Chondrocyte (in vitro differentiated cells): ENCODE measurements around the gene MYH16. TPM values are rescaled to one million over a fixed set of nuclear protein-coding genes. Genes with fewer than 3 reads are reported as not detected.

Experiments used
- DNase-seq: peaks from one replicate; pipeline ENCODE4 v3.0.0; 2021; ENCODE audit warnings: mixed read lengths, low spot score
- H3K27ac Mint-ChIP-seq: one replicate; pipeline ENCODE4 v1.8.0; 2021; ENCODE audit warnings: mild to moderate bottlenecking, moderate library complexity, mixed read lengths; ENCODE audit not compliant: unreplicated experiment
- H3K27me3 Mint-ChIP-seq: 2 replicates; pipeline ENCODE4 v1.8.0; 2021; ENCODE audit warnings: low read depth, mixed read lengths
- H3K36me3 Mint-ChIP-seq: 2 replicates; pipeline ENCODE4 v1.8.0; 2021; ENCODE audit warnings: low read depth, mixed read lengths
- H3K4me1 Mint-ChIP-seq: 2 replicates; pipeline ENCODE4 v1.8.0; 2021; ENCODE audit warnings: low read depth, mild to moderate bottlenecking, mixed read lengths
- H3K4me3 Mint-ChIP-seq: one replicate; pipeline ENCODE4 v1.8.0; 2021; ENCODE audit warnings: mild to moderate bottlenecking, moderate library complexity, mixed read lengths; ENCODE audit not compliant: unreplicated experiment
- H3K9me3 Mint-ChIP-seq: 2 replicates; pipeline ENCODE4 v1.8.0; 2021; ENCODE audit warnings: low read depth, mixed read lengths
- total RNA-seq: library from RNA; stranded (reverse); gene quantifications from 3 replicates; pipeline ENCODE4 v1.2.1, GENCODE V29; 2021
- TF ChIP-seq, protein P1 (sequence below): fragments of 200-600 bp; sonication (generic); IDR thresholded peaks from 2 replicates; pipeline ENCODE4 v1.5.0; 2021; ENCODE audit warnings: antibody characterized with exemption, mild to moderate bottlenecking, moderate library complexity

Gene MYH16
- total RNA-seq, 1 donor from 2014 or later: not detected

DNA sequence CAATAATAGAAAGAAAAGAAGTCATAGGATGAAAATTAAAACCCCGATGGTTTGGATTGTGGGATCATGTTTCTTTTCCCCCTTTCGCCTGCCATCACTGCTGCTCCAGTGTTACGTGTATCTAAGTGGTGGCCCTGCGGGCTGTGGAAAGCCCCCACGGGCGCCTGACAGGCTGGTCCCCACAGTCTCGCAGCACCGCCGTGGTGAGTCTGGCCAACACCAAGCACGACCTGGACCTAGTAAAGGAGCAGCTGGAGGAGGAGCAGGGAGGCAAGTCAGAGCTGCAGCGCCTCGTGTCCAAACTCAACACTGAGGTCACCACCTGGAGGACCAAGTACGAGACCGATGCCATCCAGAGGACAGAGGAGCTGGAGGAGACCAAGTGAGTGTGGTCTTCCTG lies 19.5 kb downstream of the MYH16 start:
- no peaks in the 10 kb centered on the region for H3K36me3 Mint-ChIP-seq
- TF ChIP-seq, protein P1, sequence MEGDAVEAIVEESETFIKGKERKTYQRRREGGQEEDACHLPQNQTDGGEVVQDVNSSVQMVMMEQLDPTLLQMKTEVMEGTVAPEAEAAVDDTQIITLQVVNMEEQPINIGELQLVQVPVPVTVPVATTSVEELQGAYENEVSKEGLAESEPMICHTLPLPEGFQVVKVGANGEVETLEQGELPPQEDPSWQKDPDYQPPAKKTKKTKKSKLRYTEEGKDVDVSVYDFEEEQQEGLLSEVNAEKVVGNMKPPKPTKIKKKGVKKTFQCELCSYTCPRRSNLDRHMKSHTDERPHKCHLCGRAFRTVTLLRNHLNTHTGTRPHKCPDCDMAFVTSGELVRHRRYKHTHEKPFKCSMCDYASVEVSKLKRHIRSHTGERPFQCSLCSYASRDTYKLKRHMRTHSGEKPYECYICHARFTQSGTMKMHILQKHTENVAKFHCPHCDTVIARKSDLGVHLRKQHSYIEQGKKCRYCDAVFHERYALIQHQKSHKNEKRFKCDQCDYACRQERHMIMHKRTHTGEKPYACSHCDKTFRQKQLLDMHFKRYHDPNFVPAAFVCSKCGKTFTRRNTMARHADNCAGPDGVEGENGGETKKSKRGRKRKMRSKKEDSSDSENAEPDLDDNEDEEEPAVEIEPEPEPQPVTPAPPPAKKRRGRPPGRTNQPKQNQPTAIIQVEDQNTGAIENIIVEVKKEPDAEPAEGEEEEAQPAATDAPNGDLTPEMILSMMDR: no peak
- H3K9me3 Mint-ChIP-seq: no peaks in the 10 kb centered on the region
- DNase-seq: no peak
- no peaks in the 10 kb centered on the region for H3K27me3 Mint-ChIP-seq
- H3K4me1 Mint-ChIP-seq: no peaks in the 10 kb centered on the region
- H3K4me3 Mint-ChIP-seq: no peak overlapping the region
- no peak overlapping the region for H3K27ac Mint-ChIP-seq

DNA sequence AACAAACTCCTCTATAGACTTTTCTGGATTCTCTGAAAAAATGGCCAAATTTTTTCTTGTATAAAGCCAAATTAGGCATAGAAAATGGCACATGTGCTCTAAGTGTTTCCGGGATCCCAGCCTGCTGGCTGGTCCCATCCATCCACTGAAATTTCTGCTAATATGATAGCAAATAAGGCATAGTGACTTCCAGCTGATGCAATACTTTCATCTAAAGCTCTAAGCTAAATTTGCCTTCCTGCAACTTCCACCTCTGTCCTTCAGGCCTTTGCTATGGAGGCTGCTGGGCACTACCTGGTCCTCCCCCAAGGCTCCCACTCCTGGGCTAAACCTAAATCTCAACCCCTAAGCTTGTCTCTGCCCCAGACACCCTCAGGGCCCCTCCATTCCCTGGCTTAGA lies 20.5 kb downstream of the MYH16 start:
- TF ChIP-seq, protein P1: no peak
- Mint-ChIP-seq H3K36me3 (no peaks in the 10 kb centered on the region), H3K27me3 (no peaks in the 10 kb centered on the region), H3K9me3 (no peaks in the 10 kb centered on the region), H3K4me3 (no peak overlapping the region), H3K27ac (no peak overlapping the region), H3K4me1 (no peaks in the 10 kb centered on the region)
- DNase-seq: no peak

DNA sequence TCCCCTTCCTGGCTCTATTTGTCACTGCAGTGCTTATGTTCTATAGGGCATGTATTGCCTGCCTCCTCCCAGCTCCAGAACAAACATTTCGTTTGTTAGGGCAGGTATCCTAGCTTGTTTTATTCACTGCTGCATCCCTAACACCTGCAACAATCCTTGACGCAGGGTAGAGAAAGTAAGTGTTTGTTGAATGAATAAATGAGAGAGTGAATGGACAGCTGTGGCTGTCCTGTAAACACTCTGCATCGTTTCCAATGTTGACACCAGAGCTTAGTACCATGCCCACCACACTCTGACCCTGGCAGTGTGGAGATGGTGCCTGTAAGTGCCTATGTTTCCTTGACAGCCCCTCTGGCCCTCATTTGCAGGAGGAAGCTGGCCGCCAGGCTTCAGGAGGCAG lies 21.0 kb downstream of the MYH16 start:
- no peaks in the 10 kb centered on the region for H3K27me3 Mint-ChIP-seq
- DNase-seq: no peak
- no peaks in the 10 kb centered on the region for H3K9me3 Mint-ChIP-seq
- TF ChIP-seq, protein P1: no peak
- no peaks in the 10 kb centered on the region for H3K4me1 Mint-ChIP-seq
- no peaks in the 10 kb centered on the region for H3K36me3 Mint-ChIP-seq
- no peak overlapping the region for H3K27ac Mint-ChIP-seq
- H3K4me3 Mint-ChIP-seq: no peak overlapping the region

DNA sequence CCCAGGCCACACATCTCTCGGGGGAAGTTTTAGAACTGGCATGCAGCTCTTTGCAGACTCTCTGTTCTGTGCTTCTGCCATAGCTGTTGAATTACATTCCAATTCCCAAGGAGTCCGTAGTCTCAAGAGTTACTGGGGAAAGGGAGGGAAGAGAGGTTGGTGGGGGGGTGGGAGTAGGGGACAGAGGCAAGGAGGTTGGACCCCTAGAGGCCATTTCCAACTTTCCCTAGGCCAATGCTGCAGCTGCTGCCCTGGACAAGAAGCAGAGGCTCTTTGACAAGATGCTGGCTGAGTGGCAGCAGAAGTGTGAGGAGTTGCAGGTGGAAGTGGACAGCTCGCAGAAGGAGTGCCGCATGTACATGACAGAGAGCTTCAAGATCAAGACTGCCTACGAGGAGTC lies 23.8 kb downstream of the MYH16 start:
- Mint-ChIP-seq H3K36me3 (no peaks in the 10 kb centered on the region), H3K27me3 (no peaks in the 10 kb centered on the region), H3K4me1 (no peaks in the 10 kb centered on the region), H3K27ac (no peak overlapping the region), H3K4me3 (no peak overlapping the region), H3K9me3 (no peaks in the 10 kb centered on the region)
- TF ChIP-seq, protein P1: no peak
- DNase-seq: no peak

DNA sequence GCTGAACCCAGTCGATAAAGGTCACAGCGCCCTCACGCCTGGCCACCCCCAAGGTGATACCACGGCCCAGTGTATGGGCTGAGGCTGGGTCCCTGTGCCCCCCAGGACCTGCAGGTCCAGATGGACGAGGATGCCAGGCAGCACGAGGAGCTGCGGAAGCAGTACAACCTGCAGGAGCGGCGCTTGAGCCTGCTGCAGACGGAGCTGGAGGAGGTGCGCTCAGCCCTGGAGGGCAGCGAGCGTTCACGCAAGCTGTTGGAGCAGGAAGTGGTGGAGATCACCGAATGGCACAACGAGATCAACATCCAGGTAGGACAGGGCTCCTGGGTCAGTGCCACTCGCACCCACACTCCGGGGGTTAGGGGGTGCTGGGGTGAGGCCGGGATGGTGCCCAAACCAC lies 28.9 kb downstream of the MYH16 start:
- Mint-ChIP-seq H3K9me3 (no peaks in the 10 kb centered on the region), H3K4me1 (no peaks in the 10 kb centered on the region), H3K27me3 (no peaks in the 10 kb centered on the region), H3K27ac (no peak overlapping the region), H3K36me3 (no peaks in the 10 kb centered on the region), H3K4me3 (no peak overlapping the region)
- TF ChIP-seq, protein P1: no peak
- no peak for DNase-seq
